CD1c-positive myeloid dendritic cell (primary cell): ENCODE results near the gene ATG9A.

Experiments used
- DNase-seq: peaks from one replicate; pipeline ENCODE4 v3.0.0-alpha.2; 2016; ENCODE audit errors: extremely low spot score

Gene ATG9A

DNA sequence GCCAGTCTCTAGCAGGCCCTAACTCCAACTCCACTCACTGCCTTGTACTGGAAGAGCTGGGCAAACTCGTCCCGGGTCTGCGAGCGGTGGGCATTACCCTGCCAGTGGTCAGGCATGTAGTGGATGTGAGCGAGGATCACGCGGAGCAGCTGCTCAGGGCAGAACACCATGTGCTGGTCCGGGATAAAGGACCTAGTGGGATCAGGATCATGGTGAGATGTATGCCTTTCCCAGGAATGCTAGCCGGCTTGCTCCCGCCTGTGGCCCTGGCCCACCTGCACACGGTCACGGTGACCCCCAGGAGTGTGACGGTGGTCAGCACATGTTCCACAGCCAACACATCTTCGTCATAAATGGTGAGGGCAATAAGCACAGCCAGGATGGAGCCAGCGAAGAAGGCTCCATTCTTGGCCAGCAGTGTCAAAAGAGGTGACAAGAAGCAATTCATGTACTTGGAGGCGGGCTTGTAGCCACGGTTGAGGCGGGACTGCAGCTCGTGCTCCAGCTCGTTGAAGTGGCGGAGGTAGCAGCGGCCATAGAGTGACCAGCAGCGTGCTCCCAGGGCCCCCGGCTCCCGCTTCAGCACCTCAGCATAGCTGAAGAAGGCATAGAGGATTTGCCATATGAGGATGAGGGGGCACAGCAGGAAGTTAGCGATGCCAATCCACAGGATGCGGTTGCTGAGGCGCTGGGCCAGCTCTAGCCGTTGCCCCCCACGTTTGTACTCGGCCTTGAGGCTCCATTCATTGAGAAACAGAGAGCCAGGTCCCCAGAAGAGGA lies 5.4 kb downstream of the ATG9A start:
- DNase-seq, result no peak

DNA sequence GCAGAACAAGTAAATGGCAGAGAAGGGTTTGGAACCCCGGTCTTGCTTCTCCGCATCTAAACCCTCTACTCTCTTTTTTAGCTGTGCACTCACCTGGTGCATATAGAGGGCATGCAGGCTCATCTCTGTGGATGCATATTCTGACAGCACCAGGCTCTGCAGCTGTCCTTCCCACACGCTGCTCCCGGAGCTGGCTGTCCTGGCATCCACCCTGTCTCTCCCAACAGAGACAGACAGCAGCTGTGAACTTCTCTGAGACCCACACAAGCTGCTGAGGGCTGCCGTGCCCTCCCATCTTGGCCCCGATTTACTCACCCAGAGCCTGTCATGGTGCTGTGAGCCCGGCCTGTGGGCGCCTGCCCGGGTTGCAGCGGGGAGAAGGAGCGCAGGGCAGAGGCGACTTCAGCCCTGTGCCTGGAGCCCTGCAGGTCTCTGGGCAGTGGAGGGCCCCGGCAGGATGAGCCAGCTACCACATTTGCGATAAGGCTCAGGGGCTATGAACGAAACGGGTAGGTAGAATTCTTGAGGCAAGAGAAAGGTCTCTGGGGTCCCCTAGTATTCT lies 7.4 kb downstream of the ATG9A start:
- DNase-seq, result no peak

DNA sequence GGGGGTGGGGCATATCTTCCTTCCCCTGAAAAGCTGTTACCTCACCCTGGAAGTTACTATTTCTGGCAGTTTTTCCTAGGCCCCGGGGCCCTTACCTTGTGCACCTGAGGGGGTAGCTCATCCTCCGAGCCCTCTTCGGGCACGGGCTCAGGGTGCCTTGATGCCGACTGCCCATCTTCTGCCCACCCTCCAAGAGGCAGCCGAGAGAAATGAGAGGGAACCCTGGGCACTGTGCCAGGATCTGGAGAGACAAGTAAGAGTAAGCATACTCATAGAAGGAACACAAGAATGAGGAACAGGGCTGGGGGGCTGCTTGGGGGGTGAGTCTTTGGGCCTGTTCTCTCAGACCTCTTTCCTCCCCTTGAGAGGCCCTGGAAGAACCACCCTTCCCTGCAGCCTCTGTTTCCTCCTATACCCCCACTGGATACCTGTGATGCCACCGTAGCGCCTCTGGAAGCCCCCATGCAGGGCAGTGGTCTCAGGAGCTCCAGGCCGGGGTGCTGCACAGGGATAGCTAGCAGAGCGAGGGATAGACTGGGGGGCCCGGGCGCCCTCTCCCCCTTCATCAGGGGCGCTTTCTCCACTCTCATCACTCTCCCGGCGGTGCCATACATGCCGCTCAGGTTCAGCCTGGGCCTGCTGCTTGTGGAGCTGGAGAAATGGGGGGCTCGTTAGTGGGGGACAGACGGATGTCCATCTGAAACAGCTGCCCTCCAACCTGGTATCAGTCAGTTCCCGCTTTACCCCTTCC lies 8.6 kb downstream of the ATG9A start:
- no peak for DNase-seq

DNA sequence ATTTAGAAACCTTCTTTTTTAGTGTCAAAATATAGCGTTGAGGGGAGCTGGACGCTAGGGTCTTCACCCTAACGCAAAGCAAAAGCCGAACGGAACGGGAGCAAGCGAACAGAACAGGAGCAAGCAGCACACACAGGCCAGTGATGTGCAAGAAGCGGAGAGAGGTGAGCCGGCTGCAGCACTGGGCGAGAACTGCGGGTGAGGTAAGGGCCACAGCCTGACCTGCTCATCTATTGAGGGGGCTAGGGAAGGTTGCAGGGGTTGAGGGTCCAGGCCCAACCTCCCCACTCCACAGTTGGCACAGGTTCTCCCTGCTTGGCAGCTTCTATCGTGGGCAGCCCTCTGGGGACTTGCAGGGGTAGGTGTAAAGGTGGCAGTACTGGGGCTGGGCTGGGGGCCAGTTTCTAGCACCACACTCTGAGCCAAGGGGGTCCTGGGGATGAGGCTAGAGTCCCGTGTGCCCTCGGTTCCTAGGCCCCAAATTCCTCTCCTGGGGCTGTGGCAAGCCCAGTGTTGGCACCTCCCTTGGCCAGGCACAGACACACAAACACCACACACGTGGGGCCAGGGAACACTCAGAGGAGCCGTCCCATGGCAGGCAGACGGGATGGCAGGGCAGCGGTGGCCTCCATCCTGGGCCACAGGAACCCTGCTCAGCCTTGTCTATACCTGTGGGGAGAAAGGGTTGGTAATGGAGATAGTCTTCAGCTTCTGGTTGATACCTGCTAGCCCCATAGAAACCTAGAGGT lies 9.5 kb downstream of the ATG9A start:
- no peak for DNase-seq

DNA sequence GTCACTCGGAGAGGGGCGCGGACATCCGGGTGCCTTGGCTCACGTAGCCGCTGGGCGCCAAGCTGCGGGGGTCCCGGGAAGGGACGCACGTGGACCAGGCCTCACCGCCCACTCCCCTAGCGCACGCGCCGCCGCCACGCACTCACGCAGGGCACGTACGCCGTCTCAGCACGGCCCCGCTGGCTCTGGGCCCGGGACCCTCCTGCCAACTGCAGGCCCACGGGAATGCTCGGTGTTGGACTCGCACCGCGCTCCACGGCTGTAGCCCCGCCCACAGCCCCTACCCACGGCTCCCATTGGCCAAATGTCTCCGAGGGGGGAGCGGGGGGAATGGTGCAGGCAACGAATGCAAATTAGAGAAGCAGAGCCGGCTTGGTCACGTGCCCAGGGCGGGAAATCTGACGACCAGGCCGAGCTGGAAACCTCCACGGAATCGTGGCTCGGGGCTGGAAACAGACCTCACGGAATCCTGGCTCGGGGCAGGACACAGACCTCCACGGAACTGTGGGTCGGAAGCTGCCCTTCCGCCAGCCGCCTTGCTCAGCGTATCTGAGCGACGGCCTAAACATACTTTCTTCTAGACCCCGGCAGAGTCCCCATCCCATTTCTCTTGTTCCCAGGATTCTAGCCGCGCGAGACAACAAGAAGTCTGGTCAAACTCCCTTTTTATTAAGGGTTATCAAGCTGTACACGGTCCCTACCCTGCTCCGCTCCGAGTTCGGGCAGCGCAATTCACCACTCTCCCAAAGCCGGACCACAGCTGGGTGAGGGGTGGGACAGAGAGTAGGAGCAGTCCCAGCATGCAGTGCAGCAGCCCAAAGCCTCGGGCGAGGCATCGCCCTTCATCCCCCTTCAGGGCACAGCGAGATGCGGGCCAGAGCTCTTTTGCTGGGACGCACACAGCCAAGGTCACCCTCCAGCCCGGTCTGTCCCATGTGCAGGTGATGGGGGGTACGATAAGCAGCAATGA lies 10.4 kb downstream of the ATG9A start, which contains the start of gene ABCB6:
Gene ABCB6, minus strand, starts transcription at position 227 of the 970 bp plus-strand sequence. CDS start 285 bp downstream, outside the sequence.
- DNase-seq, result peak; percentile 86

DNA sequence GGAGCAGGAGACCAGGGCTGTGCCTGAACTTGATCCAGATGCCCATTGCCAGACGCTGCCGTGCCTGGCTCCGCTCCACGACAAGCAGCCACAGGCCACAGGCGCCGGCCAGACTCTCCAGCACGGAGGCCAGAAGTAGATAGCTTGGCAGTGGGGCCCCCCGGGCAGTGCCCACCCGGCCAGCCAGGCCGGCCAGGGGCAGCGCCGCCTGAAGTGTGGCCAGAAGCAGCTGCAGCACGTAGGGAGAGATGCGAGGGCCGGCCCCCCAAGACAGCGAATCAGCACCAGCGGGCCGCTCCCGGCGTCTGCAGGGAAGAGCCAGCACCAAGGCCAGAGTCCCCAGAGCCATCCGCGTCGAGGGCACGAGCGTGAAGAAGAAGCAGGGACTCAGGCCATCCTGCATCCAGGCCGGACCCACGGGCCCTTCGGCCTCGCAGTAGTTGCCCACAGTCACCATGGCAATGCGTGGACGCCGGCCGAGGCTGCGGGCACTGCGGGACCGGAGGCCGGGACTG lies 11.2 kb downstream of the ATG9A start:
- DNase-seq, result peak; percentile 56

DNA sequence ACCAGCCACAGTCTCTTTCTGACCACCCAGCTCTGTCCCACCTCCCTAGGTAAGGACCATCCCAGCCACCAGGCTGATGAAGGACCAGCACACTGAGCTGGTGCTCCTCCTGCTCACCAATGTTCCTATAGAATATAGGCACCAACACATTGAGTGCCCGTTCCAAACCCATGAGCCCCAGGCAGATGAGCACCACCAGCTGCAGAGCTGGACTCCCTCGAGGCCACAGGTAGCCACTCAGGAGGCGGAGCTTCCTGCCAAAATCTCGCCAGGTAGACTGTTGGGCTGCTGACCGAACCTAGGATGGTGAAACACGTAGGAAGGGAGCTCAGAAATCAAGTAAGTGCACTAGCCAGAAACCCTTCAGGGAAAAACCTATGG lies 12.9 kb downstream of the ATG9A start:
- DNase-seq, result no peak

DNA sequence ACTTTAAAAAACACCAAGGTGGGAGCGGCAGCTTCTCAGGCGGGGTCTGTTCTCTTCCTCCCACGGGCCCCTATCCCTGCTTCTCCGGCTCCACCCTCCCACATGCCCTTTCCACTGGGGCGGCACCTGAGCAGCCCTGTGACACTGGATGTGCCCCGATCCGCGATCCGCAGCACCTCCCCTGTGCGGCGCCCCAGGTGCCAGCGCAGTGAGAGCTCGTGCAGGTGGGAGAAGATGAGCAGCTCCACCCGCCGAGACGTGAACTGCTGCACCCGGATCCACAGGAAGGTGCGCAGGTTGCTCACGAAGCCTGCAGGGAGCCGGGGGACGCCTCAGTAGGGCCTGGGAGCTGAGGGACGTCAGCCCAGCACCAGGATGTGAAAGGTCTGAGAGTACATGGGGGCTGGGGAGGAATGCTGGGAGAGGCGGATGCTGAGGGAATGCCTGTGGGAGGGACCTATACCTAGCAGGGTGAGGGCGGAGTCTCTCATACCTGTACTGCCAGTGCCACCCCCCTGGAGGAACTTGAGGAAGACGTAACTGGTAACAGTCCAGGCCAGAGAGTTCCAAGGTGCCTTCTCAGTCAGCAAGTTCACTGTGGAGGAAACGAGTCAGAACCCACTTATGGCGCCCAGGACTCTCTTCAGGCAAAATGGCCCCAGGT lies 13.4 kb downstream of the ATG9A start:
- no peak for DNase-seq

DNA sequence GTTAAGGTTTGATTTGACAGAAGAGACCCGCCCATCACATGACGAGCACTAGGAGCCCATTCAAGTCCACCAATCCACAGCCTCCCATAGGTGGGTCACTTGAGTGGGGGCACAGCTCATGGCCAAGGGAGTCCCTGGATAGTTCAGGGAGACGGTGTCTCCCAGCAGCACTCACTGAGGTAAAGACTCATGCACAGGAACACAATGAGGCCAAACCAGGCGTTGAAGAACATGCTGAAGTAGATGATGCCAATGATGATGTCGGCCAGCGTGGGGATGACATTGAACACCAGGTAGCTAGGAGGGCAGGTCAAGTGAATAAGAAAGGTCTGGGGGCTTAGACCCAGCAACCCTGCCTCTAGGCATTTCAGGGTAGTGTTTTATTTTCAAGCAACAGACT lies 14.7 kb downstream of the ATG9A start:
- DNase-seq, result no peak

DNA sequence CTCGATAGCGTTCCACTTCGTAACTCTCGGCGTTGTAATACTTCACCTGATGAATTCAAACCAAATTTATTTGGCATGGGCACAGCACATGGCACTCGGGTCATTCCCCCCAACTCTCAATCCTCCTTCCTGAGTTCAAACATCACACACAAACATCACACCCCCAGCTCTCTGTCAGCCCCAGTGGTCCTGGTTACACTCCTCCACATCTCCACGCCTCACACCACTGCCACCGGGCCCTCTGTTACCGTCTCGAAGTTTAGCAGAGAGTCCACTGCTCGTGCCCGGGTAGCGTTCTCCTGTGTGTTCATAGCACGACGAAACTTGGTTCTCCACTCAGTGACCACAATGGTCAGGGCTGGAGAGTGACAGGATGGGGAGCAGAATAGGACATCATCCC lies 15.3 kb downstream of the ATG9A start:
- no peak for DNase-seq

DNA sequence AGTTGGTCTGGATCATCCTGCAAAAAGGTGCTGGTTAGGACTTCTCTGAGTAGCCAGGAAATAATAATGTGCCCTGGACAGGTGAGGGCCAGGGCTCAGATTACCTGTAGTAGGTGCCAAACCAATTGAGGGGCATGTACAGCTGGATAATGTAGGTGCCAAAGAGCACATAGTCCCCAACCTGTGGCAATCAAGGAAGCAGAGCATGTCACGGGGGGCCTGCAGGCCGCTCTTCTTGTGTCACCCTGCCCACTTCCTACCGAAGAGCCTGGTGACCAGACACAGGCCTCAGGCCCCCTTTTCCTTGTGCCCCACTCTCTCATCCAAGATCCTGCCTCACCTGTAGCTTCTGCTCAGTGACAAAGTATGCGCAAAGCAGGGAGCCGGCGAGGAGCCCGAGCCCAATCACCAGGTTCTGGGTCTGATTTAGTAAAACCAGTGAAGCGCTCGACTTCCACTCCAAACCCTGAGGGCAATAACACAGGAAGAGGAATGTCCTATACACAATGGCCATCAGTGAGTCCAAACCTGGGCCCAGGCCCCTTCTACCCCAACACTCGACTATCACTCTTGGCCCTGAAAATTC lies 15.9 kb downstream of the ATG9A start:
- DNase-seq, result no peak

DNA sequence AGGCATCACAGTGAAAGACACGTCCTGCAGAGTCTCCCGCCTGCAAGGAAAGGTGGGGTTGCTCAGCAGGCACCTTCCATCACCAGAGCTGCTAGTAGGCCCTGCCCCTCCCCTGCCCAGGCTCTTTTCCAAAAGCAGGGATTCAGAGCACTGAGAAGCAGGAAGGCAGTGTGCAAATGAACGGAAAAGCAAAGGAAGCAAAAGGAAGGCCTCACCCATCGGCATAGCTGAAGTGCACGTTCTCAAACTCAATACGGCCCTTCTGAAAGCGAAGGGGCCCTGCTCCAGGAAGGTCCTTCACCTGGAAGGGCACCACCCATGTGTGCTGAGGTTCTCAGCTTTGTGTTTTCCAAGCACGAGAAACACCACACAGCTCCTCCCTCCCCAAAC lies 16.4 kb downstream of the ATG9A start:
- DNase-seq, result no peak

DNA sequence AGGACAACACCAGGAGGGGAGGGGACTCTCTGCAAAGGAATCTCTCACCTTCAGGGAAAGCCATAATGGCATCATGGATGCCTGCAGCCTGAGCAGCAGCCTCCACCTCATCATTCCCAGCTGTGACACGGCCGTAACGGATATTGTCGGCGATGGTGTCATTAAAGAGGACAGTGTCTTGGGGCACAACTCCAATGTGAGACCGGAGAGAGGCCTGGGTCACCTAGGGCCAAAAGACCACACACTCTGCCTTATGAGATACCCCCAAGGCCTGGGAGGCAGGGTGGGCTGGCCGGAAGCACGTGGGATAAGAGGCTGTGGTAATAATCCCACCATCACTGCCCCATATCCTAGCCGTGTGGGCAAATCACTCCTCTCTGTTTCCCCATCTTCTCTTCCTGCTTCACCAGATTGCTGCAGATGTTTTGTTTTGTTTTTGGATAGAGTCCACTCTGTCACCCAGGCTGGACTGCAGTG lies 18.5 kb downstream of the ATG9A start:
- no peak for DNase-seq

DNA sequence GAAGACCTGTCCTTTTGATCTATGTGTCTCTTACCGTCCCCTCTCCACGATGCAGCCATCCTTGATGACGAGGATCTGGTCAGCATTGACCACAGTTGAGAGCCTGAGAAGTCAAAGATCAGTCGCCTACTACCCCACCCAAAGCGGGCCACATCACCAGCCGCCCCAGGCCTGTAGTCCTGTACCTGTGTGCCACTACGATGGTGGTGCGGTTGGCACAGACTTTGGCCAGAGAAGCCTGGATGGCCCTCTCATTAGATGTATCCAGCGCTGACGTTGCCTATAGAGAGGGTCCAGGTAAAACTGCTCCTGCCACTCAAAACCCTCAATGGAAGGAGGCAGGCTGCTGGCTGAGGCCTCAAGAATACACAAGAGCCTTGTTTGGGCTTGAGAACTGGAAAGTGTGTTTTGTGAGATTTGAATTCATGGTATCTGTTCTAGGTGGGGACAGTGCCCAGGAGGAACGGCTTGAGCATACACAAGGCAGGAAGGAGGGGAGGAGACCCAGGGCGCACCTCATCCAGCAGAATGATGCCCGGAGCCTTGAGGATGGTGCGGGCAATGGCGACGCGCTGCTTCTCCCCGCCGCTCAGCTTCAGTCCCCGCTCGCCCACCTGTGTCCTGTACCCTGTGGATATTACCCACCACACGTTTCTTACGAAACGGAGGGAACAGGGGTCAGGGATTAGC lies 19.1 kb downstream of the ATG9A start:
- DNase-seq, result no peak

DNA sequence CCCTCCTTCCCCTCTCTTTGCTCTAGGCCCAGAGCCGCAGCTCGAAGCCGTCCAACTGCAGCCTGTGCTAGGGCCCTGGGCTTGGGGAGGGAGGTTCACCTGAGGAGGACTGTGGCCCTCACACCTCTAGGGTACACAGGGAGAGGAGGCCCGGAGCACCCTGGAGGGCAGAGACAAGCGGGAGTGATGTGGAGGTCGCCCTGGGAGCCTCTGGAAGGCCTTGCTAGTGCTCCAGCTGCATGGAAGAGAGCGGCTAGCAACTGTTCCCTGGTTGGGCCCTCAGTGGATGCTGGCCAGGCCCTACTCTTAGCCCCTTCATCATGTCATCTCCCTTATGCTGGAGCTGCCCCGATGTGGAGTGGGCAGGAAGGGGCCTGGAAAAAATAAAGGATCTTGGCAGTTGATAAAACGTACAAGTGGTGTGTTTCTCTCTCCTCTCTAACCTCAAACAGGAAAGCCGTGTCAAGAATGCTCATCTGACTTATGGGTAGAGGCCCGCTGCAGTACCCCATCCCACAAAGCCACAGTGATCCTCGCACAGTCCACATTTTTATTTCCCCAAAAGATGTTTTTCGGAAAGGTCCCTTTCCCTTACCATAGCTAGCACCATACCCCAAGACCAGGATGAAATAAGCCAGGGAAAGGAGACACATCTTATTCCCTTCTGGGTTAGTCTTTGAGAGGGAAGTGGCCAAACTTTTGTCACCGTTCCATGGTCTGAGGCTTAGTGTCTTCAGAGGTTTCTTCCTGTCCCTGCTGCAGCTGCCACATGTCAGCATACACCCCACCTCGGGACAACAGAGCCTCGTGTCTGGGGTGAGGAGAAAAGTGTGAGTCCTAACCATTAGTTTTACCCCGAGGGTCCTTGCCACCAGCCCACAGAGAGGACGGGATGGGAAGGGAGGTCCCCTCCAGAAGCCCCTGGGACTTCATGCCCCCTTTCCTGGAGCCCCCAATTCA lies 19.9 kb downstream of the ATG9A start:
- DNase-seq, result no peak

DNA sequence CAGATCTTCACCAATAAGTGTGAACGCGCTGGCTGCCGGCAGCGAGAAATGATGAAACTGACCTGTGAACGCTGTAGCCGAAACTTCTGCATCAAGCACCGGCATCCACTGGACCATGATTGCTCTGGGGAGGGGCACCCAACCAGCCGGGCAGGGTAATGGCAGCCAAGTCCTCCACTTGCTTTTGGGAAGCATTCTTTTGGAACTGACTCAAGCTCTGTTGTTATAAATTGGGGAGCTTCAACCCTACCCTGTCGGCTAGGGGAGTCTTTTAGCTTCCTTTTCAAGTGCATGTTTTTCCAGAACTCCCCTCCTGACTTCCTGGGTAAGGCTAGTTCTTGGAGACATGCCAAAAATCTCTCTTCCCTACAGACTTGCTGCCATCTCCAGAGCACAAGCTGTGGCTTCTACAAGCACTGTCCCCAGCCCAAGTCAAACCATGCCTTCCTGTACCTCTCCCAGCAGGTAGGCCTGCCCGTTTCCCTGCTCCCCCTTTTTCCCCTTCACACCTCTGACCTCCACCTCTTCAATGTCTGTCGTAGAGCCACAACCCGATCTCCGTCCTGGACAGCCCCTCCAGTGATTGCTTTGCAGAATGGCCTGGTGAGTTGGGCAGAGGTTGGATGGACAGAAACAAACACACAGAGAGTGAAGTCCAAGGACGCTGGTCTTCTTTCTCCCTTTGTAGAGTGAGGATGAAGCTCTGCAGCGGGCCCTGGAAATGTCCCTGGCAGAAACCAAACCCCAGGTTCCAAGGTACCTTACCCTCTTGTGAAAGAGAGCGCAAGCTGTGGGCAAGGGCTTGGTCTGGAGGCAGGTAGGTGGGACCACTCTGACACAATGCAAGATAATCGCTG lies 21.3 kb downstream of the ATG9A start:
- no peak for DNase-seq
